Measurements from ENCODE around the gene WRNIP1. TPM values are rescaled to one million over a fixed set of nuclear protein-coding genes. Genes with fewer than 3 reads are reported as not detected.

Gene WRNIP1
- total RNA-seq, 1 experiment from 2014 or later, result 38.1 TPM

DNA sequence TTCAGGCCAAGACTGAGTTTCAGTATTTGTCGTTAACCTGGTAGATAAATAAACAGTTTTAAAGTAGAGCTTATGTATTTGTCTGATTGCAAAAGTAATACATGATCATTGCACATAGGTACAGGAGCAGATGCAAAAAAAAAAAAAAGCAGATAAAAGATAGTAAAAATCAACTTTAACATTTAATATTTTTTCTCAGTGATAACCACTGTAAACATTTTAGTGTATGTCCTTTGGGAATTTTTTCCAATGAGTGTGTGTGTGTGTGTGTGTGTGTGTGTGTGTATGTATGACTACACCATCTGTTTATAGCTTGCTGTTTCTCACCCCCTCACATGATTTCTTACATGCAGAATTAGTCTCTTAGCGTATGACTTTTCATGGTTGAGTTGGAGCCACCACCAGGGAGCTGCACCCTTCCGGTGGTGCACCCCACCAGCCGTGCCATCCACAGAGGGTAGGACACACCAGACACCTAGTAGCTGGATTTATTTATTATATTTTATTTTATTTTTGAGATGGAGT, 26.3 kb downstream of the WRNIP1 start:
- Histone ChIP-seq H2BK15ac (ENCODE audit: low read depth, low read length) (no peak overlapping the region), H3K23ac (ENCODE audit: insufficient read length, low read depth, low read length) (no peak overlapping the region), H3K23me2 (ENCODE audit: insufficient read length, low read depth, low read length, poor library complexity, severe bottlenecking) (no peaks in the 10 kb centered on the region), H3K18ac (ENCODE audit: insufficient read length, low read depth, low read length) (no peak overlapping the region), H4K20me1 (ENCODE audit: control insufficient read depth, insufficient read depth, insufficient read length) (no peaks in the 10 kb centered on the region), H3K56ac (ENCODE audit: insufficient read length, low read depth, low read length) (no peak overlapping the region), H4K91ac (ENCODE audit: insufficient read length, low read depth, low read length) (no peak overlapping the region), H3K27ac (ENCODE audit: insufficient read length, low read depth, low read length) (no peak overlapping the region), H3K4me1 (ENCODE audit: insufficient read depth, low read length) (no peaks in the 10 kb centered on the region), H2BK120ac (ENCODE audit: low read depth, low read length, poor library complexity, severe bottlenecking) (no peak overlapping the region), H4K5ac (ENCODE audit: insufficient read length, low read depth, low read length) (no peak overlapping the region), H3K4me2 (ENCODE audit: insufficient read depth, insufficient read length, low read length) (no peak overlapping the region), H3K14ac (ENCODE audit: insufficient read depth, low read length) (no peak overlapping the region), H3K79me2 (ENCODE audit: insufficient read depth, low read length) (no peaks in the 10 kb centered on the region), H3K9ac (ENCODE audit: extremely low read depth, insufficient read length, low read length) (no peak overlapping the region), H3K9me3 (ENCODE audit: control insufficient read depth, low read depth, low read length) (no peaks in the 10 kb centered on the region), H3T11ph (ENCODE audit: low read length) (no peak overlapping the region), H2AK5ac (ENCODE audit: insufficient read length, low read length) (no peak overlapping the region), H3K27me3 (ENCODE audit: insufficient read depth, low read length) (no peaks in the 10 kb centered on the region), H2BK20ac (ENCODE audit: low read depth, low read length, poor library complexity, severe bottlenecking) (no peak overlapping the region), H2BK5ac (ENCODE audit: insufficient read length, low read length) (no peak overlapping the region), H3K4ac (ENCODE audit: low read depth, low read length) (no peak overlapping the region), H2AFZ (ENCODE audit: low read length) (no peak overlapping the region), H3K79me1 (ENCODE audit: insufficient read depth, low read depth, low read length, poor library complexity, severe bottlenecking) (no peaks in the 10 kb centered on the region), H2BK12ac (ENCODE audit: insufficient read length, low read depth, low read length) (no peak overlapping the region), H4K8ac (replicated peaks; ENCODE audit: insufficient read length, low read depth, low read length) (no peak overlapping the region)
- Mint-ChIP-seq H3K27ac (peak overlapping the region in 2 of 3 experiments; percentile 61 to 96; a peak in 4 of 7 replicates), H3K9me3 (no peaks in the 10 kb centered on the region; a peak in 1 of 5 replicates), H3K36me3 (ENCODE audit: insufficient read depth in 1 of 3, low read depth in 3 of 3) (peaks cover 9 to 22% (median 14%) of the 10 kb centered on the region in 3 experiments; a peak in 6 of 7 replicates), H3K4me1 (peaks cover 12 to 18% of the 10 kb centered on the region in 2 experiments), H3K4me3 (no peak overlapping the region), H3K27me3 (ENCODE audit: low read depth) (no peaks in the 10 kb centered on the region)
- DNase-seq, result no peak
- WGBS (ENCODE audit: extremely low coverage, insufficient read length, low lambda C conversion rate), result no CpG with 5 or more reads among the region's 4 CpGs
- TF ChIP-seq, protein P1, sequence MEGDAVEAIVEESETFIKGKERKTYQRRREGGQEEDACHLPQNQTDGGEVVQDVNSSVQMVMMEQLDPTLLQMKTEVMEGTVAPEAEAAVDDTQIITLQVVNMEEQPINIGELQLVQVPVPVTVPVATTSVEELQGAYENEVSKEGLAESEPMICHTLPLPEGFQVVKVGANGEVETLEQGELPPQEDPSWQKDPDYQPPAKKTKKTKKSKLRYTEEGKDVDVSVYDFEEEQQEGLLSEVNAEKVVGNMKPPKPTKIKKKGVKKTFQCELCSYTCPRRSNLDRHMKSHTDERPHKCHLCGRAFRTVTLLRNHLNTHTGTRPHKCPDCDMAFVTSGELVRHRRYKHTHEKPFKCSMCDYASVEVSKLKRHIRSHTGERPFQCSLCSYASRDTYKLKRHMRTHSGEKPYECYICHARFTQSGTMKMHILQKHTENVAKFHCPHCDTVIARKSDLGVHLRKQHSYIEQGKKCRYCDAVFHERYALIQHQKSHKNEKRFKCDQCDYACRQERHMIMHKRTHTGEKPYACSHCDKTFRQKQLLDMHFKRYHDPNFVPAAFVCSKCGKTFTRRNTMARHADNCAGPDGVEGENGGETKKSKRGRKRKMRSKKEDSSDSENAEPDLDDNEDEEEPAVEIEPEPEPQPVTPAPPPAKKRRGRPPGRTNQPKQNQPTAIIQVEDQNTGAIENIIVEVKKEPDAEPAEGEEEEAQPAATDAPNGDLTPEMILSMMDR (conservative IDR thresholded peaks at IDR 0.05), result no peak
